HepG2 (cell line): ENCODE measurements around the gene CHD9NB.

Source experiments
- JUND ChIP-seq: sonication (generic); formaldehyde crosslinking; IDR thresholded peaks from 2 replicates; pipeline ENCODE4 v1.8.0; 2022; ENCODE audit warnings: mild to moderate bottlenecking, missing genetic modification reagents
- PATZ1 ChIP-seq: sonication (generic); formaldehyde crosslinking; IDR thresholded peaks from 2 replicates; pipeline ENCODE4 v1.4.0; 2020; ENCODE audit warnings: missing genetic modification reagents

- TF ChIP-seq JUND (CRISPR knock-in tag) = no peak
- TF ChIP-seq PATZ1 (CRISPR knock-in tag) = no peak
Measured at GRCh38 chr16:53078247-53078646, 25.6 kb upstream of the CHD9NB start.
